Stimulated activated CD8-positive, alpha-beta memory T cell treated with anti-CD3 and anti-CD28 coated beads, Interleukin-7, amount 100 ng/mL, for 24 hours (primary cell): Measurements from ENCODE around the gene ADCY6.
A peak's percentile ranks its signal among the peaks of the same experiment; 100 is the strongest.

ENCODE experiments used
- DNase-seq: peaks from one replicate; pipeline ENCODE4 v3.0.0-alpha.2; 2020; ENCODE audit warnings: low read depth

The ADCY6 gene

DNA sequence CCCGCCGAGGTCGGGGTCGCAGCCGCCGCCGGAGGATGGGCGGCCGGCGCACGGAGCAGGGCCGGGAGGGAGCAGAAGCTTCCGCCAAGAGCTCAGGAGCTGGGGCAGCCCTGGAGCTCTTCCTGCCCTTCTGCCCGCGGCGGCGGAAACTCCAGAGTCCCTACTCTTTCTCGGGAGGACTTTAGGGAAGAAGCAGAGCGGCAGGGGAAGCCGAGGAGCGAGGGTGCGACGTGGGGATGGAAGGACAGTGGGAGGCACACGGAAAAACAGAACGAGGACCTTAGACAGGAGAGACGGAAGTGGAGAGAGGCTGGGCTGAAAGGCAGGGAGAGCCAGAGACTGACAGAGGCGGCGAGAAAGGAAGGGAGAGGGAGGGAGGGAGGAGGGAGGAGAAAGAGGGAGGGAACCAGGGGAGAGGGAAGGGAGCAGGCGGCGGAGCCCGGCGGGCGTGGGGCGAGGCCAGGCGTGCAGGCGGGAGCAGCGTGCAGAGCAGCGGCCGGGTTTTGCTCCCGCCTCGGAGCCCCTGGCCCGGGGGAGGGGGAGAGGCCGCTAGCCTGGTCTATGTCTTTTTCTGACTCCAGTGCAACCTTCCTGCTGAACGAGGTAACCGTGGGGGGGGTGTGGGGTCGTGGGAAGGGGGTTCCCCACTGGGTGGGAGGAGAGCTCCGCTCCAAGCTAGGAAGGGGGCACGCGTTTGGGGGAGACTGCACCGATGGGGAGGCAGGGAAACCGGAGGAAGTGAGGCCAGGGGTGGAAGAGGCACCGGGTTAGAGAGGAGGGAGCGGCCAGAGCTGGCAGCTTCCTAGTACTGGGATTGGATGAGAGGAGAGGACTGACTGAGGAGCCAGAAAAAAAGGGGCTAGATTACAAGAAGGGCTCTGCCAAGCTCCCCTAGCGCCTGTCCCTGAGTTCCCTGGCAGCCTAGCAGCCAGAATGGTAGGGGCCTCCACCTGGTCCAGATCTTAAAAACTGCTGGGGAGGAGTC, 26.5 kb upstream of the ADCY6 start:
- no peak for DNase-seq

DNA sequence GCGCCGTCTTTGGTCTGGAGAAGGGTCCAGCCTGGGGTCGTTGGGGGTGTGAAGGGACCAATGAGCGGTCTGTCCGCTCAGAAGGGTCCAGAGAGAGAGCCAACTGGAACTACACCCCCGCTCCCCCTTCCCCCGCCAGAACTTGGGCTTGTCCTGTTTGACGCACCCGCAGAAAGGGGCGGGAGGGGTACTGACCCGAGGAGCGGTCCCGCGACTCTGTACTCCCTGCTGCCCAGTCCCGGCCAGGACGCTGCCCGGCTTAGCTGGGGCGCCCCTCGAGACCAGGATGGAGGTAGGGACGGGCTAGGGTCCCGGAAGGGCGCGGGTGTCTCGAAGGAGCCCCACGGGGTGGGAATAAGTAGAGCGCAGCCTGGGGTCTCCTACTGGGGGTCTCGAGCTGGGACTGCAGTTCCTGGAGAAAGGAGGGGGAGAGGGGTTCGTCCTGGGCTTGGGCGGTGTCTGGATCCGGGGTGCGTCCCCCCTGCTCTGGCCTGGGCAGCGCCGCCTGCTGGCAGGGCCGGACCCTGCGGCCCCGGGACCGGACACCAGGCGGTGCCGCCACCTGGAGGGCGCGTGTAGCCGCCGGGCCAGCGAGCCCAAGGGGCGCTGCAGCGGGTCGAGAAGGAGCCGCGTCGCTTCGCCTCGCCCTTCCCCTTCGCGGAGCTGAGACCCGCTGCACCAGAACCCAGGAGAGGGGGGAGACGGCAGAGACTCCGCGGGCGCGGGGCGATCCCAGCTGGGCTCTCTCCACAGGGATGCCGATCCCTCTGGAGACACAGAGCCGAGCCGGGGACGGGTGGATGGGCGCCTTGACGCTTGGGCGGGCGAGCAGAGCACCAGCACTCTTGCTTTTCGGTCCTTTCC, 25.6 kb upstream of the ADCY6 start:
- peak; percentile 54 for DNase-seq

DNA sequence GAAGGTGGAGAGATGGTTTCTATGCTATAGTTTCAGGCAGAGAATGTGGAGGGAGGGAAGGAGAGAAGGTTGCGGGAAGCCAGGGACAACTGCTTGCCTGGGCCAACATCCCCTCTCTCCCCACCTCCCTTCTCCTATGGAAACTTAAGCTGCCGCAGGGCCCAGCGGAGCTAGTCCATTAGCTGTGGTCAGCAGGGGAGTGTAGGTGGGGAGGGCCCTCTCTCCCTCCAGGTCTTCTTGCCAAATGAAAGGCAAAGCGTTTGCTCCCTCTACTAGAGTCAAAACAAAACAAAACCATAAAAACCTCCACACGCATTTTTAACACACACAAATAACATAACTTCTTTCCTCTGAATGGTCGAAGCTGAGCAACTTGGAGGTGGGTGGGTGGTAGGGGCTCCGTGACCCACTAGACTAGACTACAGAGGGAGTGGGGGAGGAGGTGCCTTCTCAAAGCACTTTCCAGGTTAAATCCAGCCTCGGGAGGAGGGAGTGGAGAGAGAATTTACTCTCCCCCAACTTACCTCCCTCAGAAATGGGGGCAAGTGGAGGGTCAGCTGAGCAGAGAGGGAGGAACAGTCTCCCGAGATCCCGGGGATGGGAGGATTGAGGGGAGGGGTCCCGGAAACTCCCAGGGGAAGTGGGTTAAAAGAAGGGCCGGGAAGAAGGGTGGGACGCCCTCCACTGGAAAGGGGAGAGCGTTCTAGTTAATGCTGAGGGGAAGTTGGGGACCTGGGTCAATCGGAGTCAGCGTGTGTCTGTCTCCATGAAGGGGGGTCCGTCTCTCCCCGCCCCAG, 24.8 kb upstream of the ADCY6 start:
- DNase-seq: no peak

DNA sequence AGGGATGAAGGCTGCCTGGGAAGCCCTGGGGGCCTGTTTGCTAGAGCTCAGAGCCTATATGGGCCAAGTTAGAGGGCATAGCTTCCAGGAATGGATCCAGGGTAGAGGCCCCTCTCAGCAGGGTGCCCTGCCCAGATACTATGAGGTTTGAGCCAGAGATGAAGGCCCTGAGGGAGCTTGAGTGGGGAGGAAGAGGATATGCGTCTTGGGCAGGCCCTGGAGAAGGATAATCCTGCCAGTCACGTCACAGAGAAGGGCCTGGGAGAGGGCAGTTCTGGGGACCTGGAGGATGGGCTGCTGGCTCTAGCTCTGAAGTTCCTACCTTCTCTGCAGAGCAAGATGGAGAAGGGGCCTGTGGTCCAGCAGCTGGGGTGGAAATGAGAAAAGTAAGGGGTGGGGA, 23.5 kb upstream of the ADCY6 start:
- no peak for DNase-seq

DNA sequence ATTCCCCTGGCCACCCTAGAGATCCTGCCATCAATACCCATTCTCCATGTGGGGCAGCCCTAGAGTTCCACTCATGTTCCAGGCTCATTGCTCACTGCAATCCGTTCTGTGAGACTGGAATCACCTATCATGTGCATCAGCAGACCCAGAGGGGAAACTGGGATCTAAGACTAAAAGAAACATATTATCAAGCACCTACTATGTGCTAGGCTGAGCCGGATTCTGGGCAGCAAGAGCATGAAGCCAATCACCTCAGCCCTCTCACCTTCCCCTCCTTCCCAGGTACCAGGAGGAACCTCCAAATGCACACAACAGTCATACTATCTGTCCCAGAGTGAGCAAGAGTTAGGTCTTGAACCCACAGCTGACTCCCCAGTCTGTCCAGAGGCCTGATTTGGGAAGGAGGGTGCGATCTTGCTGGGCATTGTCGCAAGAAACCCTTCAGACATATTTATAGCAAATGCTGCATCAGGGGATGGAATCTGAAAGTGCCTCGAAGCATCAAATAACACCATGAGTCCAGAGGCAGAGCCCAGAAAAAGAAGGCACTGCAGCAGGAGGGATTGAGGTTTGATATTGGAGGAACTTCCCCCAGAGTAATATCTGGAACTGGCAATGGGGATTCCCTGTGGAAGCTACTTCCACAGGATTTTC, 22.7 kb upstream of the ADCY6 start:
- DNase-seq: no peak

DNA sequence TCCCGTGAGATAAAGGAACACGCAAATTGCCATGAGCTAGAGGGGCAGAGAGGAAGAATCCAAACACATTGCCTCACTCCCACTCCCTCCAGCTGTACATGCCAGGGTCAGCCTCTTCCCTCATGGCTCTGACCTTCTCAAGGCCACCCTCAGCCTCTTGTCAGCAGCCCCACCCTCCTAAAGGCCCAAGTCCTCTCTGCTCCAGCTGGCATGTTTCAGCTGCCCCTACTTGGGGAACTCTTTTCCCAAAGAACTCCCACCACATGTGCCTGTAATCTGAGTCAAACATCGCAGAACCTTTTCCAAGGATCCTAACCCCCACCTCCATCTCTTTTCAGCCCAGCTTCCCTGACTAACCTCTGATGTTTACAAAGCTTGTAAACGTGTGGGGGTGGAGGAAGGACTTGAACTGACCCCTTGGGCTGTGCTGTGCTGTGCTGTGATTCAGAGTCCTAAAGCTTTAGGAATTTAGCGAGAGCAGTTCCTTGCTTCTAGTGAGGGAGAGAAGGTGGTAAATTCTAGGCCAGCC, 22.1 kb upstream of the ADCY6 start:
- DNase-seq: no peak

DNA sequence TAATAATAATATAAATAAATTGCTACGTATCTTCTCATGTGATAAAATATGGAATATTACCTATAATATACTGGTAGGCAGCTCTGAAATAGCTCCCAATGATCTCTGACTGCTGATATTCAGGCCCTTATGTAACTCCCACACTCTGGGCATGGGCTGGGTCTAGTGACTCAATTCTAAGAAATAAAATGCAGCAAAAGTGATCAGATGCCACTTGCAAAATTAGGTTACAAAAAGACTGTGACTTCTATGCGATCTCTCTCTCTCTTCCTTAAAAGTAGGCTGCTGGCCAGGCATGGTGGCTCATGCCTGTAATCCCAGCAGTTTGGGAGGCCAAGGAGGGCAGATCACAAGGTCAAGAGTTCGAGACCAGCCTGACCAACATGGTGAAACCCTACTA, 19.1 kb upstream of the ADCY6 start:
- no peak for DNase-seq

DNA sequence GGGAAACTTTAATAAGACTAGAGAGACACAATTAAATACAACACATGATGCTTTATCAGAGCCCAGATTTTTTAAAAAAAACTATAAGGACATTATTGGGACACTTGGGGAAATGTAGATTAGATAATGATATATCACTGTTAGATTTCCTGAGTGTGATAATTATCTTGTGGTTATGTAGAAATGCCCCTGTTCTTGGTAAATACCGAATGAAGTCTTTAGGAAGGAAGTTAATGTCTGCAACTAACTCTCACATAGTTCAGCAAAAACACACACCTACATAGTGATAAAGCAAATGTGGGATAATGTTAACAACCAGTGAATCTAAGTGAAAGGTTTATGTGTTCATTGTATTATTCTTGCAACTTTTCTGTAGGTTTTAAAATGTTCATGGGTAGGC, 14.8 kb upstream of the ADCY6 start:
- DNase-seq: no peak

DNA sequence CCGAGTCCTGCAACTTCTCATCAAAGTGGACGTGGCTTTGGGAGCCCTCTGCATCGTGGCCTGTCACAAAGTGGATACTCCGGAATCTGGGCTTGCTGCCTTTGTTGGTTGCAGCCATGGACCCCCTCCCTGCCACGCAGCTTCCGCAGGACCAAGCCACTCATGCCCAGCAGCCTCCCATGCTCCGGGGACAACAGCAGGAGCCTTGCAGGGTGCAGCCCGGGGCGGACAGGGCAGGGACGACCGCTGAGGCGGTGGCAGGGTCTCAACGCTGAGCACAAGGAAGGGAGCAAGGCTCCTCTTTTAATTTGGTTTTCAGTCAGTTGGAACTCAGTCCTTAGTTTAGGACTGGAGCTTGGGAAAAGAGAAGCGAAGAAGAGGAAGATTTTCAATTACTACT, 12.1 kb upstream of the ADCY6 start:
- DNase-seq: no peak

DNA sequence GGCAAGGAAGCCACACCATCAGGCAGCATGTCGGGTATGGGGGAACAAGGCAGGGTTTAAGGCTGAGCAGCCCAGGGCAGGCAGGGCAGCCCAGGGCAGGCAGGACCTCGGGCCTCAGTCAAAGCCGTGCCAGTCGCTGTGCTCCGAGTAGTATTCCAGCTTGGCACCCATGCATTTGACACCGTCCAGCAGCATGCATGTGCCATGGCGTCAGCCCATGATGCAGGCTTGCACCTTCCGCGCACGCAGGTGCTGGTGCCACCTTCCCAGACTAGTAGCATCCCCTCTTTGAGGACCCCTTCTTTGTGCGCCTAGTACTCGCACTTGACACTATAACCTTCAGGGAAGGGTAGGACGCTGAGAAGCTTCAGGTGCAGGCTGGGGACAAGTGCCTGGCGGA, 11.6 kb upstream of the ADCY6 start:
- DNase-seq: no peak

DNA sequence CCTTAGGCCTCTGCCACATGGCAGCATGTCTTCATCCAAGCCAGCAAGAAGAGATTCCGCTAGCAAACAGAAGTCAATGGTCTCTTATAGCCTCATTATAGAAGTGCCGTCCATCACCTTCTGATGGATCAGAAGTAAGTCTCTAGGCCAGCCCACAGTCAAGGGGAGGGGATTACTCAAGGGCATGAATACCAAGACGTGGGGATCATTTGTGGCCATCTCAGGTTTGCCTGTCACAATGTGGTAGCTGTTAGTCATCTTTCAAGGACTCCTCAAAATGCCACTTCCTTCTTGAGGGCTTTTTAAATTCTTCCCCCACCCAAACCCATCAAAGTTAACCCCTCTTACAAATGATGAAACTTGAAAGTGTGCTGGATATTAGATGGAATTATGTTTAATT, 8.1 kb upstream of the ADCY6 start:
- DNase-seq: no peak

DNA sequence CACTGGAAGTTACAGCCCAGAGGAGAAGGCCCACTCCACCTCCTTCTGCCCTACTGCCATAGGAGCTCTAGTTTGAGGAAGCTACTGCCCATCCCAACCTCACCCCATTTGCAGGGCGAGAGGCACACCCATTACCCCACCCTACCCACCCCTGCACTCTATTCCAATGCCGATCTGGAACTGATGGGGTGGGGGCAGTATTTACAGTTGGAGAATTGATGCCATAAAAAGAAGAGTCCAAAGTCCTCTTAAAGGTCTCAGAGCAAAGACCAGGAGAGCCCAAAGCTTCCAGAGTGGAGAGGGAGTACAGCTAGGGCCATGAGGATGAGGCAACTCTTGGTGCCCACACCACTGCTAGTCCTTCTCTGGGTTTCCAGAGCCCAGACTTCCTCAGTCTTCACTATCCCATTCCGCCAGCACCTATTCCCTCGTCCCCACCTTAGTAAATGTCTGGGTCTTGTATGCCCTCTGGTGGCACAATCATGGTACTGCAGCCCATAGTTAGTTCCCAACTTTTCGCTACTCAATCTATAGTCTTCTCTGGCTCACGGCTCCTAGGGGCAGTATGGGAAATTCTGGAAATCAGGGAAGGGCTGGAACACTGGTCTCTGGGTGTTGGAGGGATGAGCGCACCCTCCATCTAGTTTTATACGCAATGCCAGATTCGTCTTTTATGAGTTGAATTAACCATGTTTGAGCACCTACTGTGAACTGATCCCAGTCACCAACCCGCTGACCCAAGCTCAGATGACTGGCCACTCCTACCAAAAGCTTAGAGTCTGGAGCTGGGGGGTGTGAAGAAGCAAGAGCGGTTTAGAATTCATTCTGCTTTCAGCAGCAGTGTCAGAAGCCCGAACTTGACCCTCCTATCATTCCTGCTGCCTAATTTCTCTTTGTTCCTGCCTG, 6.9 kb upstream of the ADCY6 start:
- DNase-seq: no peak

DNA sequence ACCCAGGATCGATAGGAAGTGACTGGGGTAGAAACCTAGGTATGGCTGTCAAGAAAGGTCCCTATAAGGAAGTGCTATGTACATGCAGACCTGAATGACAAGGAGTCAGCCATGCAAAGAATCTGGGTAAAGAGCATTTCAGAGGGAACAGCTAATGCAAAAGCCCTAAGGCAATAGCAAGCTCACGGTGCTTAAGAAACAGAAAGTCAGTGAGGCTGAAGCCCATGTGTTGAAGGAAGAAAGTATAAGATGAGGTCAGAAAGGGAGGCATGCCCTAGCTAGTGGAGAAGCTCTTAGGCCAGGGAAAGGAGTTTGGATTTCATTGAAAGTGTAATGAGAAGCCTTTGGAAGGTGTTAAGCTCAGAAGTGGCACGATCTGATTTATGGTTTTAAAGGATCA, 6.0 kb upstream of the ADCY6 start:
- DNase-seq: no peak

DNA sequence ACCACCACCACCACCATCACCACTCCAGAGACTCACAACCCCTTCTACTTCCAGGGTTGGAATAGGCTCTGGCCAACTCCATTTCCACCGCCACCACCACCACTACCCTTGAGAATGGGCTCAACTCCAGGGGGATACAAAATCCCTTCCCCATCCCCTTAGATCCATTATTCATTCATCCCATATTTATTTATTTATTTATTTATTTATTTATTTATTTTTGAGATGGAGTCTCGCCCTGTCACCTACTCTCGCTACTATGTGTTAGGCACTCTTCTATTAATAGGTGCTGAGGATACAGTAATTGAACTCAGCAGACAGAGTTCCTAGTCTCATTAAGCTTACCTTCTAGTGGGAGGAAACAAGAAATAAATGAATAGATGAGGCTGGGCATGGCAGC, 4.8 kb upstream of the ADCY6 start:
- no peak for DNase-seq

DNA sequence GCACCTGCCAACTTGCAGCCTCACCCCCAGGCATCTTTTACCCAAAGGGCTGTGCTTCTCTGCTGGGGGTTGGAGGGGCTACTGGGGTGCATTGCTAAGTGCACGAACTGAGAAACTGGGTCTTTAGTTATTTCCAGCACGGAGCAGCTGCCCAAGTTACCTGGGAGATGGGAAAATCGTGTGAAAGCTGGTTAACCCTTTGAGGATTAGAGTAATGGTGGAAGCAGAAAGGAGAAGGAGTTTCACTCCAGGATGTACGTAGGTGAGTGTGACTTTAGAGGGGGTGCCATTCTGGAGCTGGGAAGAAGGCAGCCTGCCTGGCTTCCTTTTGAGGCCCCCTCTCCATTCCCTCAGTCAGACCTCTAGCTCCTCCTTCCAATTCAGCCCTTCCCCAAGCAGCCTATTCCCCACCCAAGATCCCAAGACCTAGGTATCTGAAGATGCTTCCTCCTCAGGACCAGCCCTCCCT, 1.0 kb upstream of the ADCY6 start:
- no peak for DNase-seq

DNA sequence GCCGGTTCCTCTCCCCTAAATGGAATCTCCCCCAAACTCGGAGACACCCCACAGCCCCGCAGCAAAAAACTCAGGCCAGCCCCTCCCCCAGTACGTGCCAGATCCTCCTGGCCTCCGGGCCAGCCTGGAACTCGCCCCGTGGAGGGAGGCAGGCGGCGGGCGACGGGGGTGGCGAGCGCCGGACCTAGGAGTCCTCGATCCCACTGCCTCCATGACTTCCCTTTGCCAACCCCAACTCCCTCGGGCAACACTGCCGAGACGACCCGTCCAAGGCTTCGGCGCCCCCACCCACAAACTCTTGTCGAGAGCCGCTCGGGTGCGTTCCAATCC, 400 bp downstream of the ADCY6 start:
- no peak for DNase-seq

DNA sequence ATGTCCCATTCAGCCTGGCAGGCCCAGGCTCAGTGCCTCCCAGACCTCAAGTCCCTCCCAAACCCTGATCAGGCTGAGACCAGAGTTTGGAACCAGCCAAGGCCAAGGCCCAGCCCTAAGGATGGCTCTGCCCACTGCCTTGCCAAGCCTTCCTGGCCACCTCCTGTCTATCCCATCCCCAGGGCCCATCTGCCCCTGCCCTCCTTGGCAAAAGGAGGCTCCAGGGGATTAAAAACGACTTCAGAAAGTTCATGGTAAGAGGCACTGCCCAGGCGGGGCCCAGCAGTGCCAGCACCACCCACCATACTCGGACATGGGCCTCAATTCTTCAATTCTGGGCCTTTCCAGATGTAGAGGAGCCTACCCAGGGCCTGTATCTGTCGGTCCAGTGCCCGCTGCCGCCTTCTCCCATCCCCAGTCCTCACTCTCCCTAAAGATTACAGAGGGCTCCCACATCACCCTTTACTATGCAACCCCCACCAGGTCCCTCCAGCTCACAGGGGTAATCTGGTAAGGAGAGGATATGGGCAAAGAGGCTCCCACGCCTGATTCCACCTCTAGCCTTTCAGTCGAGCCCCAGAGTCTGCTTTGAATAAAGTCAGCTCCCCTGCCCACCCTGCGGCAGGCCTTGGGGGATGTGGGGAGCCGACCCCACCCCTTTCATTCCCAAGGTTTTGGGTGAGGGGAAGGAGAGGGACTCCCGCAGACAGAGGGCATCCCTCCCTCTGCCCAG, 932 bp downstream of the ADCY6 start:
- no peak for DNase-seq

DNA sequence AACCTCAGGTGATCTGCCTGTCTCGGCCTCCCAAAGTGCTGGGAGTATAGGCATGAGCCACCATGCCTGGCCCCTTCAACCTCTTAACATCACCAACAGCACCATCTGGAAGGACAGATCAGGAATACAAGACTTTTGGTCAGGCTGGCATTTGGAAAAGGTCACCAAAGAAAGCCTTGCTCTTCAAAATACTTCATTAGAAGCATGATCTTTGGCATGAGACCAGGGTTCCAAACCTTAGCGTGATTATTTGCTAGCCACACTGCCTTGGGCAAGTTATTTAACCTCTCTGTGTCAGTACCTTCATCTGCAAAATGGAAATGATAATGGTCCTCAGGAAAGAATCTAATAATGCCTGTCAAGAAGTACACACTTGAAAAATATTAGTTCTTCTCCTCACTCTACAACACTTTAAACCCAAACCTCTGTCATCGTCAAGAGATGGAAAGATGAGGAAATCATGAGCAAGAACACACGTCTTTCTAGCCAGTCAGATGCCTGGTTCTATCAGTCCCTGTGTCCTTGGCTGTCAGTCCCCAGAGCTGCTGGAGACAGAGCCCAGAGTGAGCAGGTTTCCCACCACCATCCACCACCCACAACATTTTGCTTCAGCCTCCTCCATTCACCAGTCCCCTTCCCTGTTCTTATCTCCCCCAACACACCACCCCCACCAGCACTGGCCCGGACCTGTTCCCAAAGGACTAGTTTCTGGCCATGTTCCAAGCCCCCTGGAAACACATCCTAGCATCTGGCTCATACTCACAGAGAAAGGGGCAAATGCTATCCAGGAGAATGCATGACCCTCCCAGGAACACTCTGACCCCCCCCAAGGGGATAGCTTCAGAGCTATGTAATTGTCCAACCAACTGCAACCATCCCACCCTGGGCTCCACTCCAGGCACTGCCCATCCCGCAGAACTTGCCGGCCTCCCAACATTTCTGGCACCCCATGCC, 2.0 kb downstream of the ADCY6 start:
- DNase-seq: no peak

DNA sequence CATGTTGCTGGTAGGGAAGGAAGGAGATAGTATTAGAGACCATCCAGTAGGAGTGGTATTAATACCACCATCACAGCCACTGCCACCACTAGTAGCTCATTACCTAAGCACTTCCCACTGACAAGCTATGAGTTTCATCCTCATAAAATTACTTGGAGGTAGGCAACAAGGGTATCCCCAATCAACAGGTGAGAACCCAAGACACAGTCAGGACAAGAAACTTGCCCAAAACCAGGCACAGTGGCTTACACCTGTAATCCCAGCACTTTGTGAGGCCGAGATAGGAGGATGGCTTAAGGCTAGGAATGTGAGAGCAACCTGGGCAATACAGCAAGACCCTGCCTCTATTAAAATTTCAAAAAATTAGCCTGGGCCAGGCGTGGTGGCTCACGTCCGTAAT, 5.5 kb downstream of the ADCY6 start:
- no peak for DNase-seq
